Duodenal mucosa (tissue), 2 donors: Measurements from ENCODE around the gene AP5Z1.

Experiments used
- H3K27ac ChIP-seq: one replicate; pipeline ENCODE4 v1.7.0; 2013; ENCODE audit warnings: low read depth, low read length
- H3K27me3 ChIP-seq, 2 donors: one replicate each; pipeline ENCODE4 v1.7.0; 2013; ENCODE audit warnings: low read length in 2 of 2, control low read depth in 1 of 2; ENCODE audit not compliant: insufficient read depth in 2 of 2, control insufficient read depth in 1 of 2
- H3K36me3 ChIP-seq, 2 donors: one replicate each; pipeline ENCODE4 v1.7.0; 2013; ENCODE audit warnings: low read length in 2 of 2, control low read depth in 1 of 2; ENCODE audit not compliant: insufficient read depth in 2 of 2, control insufficient read depth in 1 of 2
- H3K4me1 ChIP-seq, 2 donors: one replicate each; pipeline ENCODE4 v1.7.0; 2013; ENCODE audit warnings: low read length in 2 of 2, control low read depth in 1 of 2; ENCODE audit not compliant: insufficient read depth in 2 of 2, control insufficient read depth in 1 of 2
- H3K4me3 ChIP-seq, 2 donors: one replicate each; pipeline ENCODE4 v1.7.0; 2013; ENCODE audit warnings: low read length in 2 of 2, low read depth in 1 of 2
- H3K9ac ChIP-seq, 2 donors: one replicate each; pipeline ENCODE4 v1.7.0; 2013; ENCODE audit warnings: low read length in 2 of 2, low read depth in 1 of 2
- H3K9me3 ChIP-seq, 2 donors: one replicate each; pipeline ENCODE4 v1.7.0; 2013; ENCODE audit warnings: low read length in 2 of 2, control low read depth in 1 of 2; ENCODE audit not compliant: control insufficient read depth in 1 of 2

Gene AP5Z1, protein sequence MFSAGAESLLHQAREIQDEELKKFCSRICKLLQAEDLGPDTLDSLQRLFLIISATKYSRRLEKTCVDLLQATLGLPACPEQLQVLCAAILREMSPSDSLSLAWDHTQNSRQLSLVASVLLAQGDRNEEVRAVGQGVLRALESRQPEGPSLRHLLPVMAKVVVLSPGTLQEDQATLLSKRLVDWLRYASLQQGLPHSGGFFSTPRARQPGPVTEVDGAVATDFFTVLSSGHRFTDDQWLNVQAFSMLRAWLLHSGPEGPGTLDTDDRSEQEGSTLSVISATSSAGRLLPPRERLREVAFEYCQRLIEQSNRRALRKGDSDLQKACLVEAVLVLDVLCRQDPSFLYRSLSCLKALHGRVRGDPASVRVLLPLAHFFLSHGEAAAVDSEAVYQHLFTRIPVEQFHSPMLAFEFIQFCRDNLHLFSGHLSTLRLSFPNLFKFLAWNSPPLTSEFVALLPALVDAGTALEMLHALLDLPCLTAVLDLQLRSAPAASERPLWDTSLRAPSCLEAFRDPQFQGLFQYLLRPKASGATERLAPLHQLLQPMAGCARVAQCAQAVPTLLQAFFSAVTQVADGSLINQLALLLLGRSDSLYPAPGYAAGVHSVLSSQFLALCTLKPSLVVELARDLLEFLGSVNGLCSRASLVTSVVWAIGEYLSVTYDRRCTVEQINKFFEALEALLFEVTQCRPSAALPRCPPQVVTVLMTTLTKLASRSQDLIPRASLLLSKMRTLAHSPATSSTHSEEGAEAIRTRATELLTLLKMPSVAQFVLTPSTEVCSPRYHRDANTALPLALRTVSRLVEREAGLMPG

DNA sequence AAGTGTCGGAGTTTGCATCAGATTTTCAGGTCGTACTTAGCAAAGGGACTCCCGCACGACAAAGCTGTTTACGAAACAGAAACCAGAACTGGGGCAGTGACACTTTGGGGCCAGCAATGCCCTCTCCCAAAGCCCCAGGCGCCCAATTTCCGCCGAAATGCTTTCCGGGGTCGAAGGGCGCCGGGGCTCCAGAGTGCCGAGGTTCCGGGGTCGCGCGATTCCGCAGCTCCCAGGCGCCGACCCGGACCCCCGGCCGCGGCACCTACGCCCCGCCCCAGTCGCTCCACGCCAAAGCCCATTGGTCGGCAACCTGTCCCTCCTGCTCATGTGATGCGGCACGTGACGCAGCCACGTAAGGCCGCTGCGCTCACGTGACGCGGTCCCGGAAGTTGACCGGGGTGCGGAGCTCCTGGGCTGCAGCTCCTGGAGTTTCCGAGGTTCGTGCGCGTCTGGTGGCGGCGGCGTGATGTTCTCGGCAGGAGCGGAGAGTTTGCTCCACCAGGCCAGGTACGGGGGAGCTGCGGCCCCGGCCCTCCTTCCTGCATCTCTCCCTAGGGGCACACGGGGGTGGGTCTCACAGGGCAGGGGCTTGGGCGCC, at the start of gene AP5Z1:
AP5Z1 (plus strand) TSS at position 374 of the 598 bp plus-strand sequence; CDS start at position 467, 93 bp downstream.
- Histone ChIP-seq H3K27ac (peak within 1 kb of the TSS; percentile 94), H3K4me3 (peak within 1 kb of the TSS; percentile 94 to 99)

DNA sequence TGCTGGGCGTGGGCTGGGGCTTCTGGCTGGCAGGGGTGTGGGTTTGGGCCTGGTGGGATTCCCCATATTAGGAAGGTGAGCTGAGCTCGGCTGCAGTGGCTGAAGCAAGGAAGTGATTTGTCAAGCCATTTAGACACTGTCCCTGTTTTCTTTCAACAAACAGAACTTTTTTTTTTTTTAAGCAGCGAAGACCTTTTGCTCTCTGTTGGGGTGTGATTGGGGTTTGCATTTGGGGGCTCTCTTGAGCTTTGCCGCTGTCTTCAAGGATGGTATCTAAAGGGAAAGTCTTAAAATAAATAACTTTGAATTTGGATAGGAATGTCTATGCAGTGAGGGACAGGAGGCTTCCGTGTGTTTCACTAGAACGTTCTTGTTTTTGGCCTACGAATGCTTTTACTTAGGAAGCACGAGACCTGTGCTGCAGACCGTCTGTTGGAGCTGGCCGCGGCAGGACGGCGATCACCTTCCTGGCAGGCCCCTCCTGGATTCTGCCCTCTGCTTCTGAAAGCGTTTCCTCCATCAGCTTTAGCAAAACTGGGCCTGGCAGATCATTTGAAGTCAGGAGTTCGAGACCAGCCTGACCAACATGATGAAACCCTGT, 49.5 kb upstream of the AP5Z1 start:
- H3K27me3 ChIP-seq: no peaks in the 10 kb centered on the region
- peak overlapping the region; percentile 52 to 73 for H3K4me3 ChIP-seq
- peak overlapping the region; percentile 75 for H3K27ac ChIP-seq
- H3K9me3 ChIP-seq: no peaks in the 10 kb centered on the region
- peaks cover 8 to 20% of the 10 kb centered on the region in 2 donors for H3K36me3 ChIP-seq
- H3K9ac ChIP-seq: peak overlapping the region; percentile 48 to 82
- H3K4me1 ChIP-seq: peaks cover 5 to 10% of the 10 kb centered on the region in 2 donors

More for the DNA sequence above, at the start of gene AP5Z1:
- H3K27me3 ChIP-seq: no peaks in the 10 kb centered on the region
- H3K4me1 ChIP-seq: peaks cover 14 to 20% of the 10 kb centered on the region in 2 donors
- no peaks in the 10 kb centered on the region for H3K9me3 ChIP-seq
- peak within 1 kb of the TSS; percentile 78 to 95 for H3K9ac ChIP-seq
- no peaks in the 10 kb centered on the region for H3K36me3 ChIP-seq

DNA sequence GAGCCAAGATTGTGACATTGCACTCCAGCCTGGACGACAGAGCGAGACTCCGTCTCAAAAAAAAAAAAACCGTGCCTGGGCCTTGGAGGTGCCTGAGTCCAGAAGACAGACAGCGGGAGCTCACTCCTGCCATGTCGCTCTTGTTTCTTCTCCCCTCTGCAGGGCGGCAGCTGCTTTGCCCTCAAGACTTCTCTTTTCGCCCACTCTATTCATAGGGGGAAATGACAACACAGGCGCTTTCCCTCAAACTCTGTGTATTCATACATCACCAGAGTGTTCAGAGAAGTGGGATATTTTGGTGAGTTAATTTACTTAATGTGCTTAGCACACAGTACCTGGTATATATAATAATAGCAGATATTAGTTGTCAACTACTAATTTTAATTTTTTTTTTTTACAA, 48.9 kb upstream of the AP5Z1 start:
- Histone ChIP-seq H3K4me1 (peaks cover 5 to 10% of the 10 kb centered on the region in 2 donors), H3K9ac (no peak overlapping the region), H3K27me3 (no peaks in the 10 kb centered on the region), H3K36me3 (peaks cover 8 to 23% of the 10 kb centered on the region in 2 donors), H3K4me3 (no peak overlapping the region), H3K9me3 (no peaks in the 10 kb centered on the region), H3K27ac (no peak overlapping the region)

DNA sequence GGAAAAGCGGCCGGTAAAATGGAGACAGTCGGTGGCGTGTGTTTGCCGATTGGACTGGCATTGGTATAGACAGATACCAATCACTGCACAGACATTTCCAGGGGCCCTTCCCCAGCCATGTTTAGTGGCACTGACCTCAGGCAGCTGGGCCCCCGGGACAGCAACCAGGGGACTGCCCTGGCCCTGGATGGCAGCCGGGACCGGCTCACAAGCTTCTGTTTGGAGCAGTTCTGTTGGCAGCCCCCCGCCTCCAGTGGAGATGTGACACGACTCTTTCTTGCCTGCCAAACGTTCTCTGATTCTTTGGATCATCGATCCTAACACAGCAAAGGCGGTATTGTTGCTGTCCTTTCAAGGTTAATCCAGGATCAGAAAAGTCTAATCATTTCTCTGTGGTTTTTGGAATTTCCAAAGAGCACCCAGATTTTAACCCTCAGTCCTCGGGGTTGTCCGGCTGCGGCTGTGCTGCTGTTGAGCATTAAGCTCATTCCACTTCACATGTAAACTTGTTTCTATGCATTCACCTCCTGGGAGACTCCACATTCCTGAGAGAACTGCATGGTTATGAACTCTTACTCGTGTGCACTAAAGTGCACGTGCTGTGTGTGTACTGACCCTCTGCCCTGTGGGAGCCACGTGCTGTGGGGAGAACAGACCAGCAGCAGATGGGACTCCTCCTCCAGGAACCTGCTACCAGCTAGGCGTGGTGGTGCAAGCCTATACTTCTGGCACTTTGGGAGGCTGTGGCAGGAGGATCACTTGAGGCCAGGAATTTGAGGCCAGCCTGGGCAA, 47.3 kb upstream of the AP5Z1 start:
- H3K9ac ChIP-seq: no peak overlapping the region
- H3K27ac ChIP-seq: no peak overlapping the region
- H3K27me3 ChIP-seq: no peaks in the 10 kb centered on the region
- H3K36me3 ChIP-seq: peaks cover 4 to 18% of the 10 kb centered on the region in 2 donors
- no peaks in the 10 kb centered on the region for H3K9me3 ChIP-seq
- no peak overlapping the region for H3K4me3 ChIP-seq
- peaks cover 5 to 10% of the 10 kb centered on the region in 2 donors for H3K4me1 ChIP-seq

DNA sequence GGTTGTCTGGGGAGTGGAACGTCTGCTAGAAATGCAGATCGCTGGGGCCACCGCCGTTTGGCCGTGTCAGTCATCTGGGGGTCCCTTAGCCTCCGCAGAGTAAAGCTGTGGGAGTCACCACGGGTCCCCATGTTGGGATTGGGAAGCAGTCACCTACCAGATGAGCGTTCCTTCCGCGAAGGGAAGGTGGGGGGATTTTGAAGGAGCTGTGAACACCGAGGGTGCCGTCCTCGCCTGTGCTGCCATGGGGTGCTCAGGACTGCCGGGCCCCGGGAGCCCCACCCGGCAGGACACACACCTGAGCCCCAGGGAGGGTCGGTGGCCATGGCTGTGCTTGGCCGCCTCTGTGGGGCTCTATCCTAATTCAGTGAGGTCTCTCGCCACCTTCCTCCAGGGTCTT, 46.2 kb upstream of the AP5Z1 start:
- H3K27ac ChIP-seq: no peak overlapping the region
- no peaks in the 10 kb centered on the region for H3K27me3 ChIP-seq
- peaks cover 8 to 25% of the 10 kb centered on the region in 2 donors for H3K36me3 ChIP-seq
- no peaks in the 10 kb centered on the region for H3K9me3 ChIP-seq
- H3K9ac ChIP-seq: no peak overlapping the region
- H3K4me3 ChIP-seq: no peak overlapping the region
- H3K4me1 ChIP-seq: peaks cover 5 to 10% of the 10 kb centered on the region in 2 donors

DNA sequence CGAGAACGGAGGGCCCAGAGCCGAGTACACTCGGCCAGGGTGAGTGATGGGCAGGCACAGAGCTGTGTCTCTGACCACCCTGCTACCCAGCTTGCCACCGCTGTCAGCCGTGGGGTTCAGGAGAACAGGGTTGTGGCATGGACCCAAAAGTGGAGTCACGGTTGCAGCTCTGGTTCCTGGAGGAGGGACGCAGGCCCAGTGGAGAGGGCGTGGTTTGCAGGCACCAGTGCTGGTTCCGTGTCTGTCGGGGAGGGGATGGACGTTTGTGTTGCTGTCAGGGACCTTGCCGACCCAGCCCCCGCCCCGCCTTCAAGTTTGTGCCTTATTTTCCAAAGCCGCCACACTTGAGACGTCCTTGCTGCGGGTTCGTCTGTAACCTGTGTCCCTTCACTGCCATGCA, 45.1 kb upstream of the AP5Z1 start:
- H3K27ac ChIP-seq: no peak overlapping the region

DNA sequence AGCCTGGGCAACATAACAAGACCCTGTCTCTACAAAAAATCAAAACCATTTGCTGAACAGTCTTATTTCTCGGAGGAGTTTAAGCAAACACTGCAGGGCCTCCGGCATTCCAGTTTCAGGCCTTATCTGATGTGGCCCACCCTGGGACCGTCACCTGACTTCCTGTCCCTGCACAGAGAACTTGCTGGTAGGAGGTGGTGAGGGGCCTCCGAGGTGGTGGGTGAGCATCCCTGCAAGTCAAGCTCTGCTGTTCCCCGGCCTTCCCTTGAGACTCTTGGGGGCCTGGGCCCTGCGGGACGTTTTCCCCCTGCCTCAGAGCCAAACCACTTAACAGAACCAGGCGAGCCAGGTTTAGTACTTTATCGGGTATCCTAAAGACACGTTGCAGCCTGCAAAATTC, 44.5 kb upstream of the AP5Z1 start:
- Histone ChIP-seq H3K36me3 (peaks cover 8 to 25% of the 10 kb centered on the region in 2 donors), H3K4me1 (no peaks in the 10 kb centered on the region), H3K9ac (no peak overlapping the region), H3K4me3 (no peak overlapping the region), H3K9me3 (no peaks in the 10 kb centered on the region), H3K27ac (no peak overlapping the region), H3K27me3 (no peaks in the 10 kb centered on the region)

More for the DNA sequence above, 45.1 kb upstream of the AP5Z1 start:
- H3K4me3 ChIP-seq: no peak overlapping the region
- H3K9me3 ChIP-seq: no peaks in the 10 kb centered on the region
- H3K9ac ChIP-seq: no peak overlapping the region
- H3K4me1 ChIP-seq: peaks cover 0 to 5% of the 10 kb centered on the region in 2 donors
- H3K27me3 ChIP-seq: no peaks in the 10 kb centered on the region
- peaks cover 8 to 25% of the 10 kb centered on the region in 2 donors for H3K36me3 ChIP-seq

DNA sequence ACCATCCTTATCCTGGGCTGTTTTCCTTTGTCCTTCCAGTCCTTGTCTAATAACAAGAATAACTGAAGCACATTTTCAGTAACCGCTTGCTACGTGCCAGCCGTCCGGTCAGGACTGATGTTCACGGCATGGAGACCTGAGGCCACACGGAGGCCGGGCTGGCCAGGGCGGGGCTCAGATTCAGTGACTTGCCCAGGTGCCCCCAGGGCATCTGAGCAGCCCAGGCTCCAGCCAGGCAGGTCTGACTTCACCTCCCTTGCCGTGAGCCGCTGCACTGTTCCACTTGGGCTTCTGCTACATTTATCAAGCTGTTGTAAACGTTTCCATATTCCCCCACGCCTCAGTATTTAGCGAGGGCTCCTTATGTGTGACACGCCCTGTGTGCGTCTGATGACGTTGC, 43.6 kb upstream of the AP5Z1 start:
- no peak overlapping the region for H3K9ac ChIP-seq
- H3K4me1 ChIP-seq: no peaks in the 10 kb centered on the region
- no peak overlapping the region for H3K27ac ChIP-seq
- peaks cover 8 to 25% of the 10 kb centered on the region in 2 donors for H3K36me3 ChIP-seq
- no peaks in the 10 kb centered on the region for H3K27me3 ChIP-seq
- H3K4me3 ChIP-seq: no peak overlapping the region
- H3K9me3 ChIP-seq: no peaks in the 10 kb centered on the region

DNA sequence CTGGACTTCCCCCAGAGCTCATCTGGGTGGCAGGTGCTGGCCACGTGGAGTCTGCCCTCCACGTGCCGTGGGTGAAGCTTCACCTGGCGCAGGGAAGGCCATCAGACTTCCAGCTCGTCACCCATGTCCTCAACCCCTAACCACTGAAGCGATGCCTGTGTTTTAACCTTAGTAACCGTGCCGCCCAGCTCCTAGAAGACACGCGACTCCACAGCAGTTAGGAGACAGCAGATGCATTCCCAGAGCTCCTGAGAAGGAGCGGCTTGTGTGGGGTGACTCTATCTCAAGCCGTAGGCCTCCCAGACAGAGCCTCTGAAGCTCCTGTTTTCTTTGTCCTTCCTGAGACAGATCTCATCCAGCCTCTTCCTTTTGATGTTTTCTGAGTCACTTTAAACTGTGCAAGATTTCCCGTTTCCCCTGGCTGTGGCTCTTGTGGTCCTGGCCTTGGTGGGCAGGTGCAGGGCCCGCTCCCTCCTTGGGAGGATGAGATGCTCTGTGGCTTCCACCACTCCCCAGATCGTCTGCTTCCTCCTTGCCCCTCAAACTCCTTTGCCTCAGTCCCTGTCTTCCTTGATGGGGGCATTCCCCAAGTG, 41.4 kb upstream of the AP5Z1 start:
- Histone ChIP-seq H3K4me1 (peaks cover 7 to 9% of the 10 kb centered on the region in 2 donors), H3K9ac (no peak overlapping the region), H3K9me3 (no peaks in the 10 kb centered on the region), H3K4me3 (no peak overlapping the region), H3K27ac (no peak overlapping the region), H3K36me3 (peaks cover 4 to 20% of the 10 kb centered on the region in 2 donors), H3K27me3 (no peaks in the 10 kb centered on the region)
